Stimulated activated CD8-positive, alpha-beta memory T cell treated with anti-CD3 and anti-CD28 coated beads, Interleukin-4, amount 100 ng/mL, for 1 hour (primary cell): ENCODE results near the gene PPP6R2.
"Not testable (repeated sequence)": the region's sequence is repeated elsewhere in the genome, so short reads cannot be mapped to it uniquely, and the experiment has no call there.

ENCODE experiments used
- DNase-seq, 2 donors: peaks; one replicate each; pipeline ENCODE4 v3.0.0-alpha.2; 2020; ENCODE audit warnings: low read depth in 2 of 2, low spot score in 1 of 2

The PPP6R2 gene

GRCh38 chr22:50399751-50400331 lies 56.7 kb downstream of the PPP6R2 start:
- no peak for DNase-seq

DNA sequence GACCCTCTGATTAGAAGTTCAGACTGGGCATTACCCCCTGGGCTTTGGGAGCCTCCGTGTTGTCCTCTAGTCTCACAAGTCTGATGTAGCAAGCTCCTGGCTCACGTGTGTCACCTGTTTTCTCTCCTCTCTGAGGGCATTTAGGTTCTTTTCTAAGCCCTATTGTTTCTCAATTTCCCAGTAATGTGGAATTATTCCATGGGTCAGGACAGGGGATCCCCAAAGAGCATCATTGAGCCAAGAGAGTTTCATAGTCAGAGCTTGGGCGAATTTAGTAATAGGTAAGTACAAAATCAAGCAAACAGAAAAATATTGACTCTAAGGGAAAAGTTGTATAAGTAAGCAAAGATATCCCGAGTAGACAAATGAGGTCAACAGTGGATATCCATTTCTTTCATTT lies 57.3 kb downstream of the PPP6R2 start:
- DNase-seq: no peak

DNA sequence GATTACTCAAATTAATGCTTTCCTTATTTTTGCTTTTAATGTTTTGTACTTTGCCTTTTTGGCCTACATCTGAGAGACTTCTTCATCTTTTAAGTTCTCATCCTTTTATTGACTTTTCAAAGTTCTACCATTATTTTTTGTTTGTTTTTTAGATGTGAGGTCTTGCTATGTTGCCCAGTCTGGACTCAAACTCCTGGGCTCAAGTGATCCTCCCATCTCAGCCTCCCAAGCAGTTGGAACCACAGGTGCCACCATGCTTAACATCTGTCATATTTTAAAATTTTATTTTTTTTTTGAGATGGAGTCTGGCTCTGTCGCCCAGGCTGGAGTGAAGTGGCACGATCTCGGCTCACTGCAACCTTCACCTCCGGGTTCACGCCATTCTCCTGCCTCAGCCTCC lies 57.8 kb downstream of the PPP6R2 start:
- no peak for DNase-seq

DNA sequence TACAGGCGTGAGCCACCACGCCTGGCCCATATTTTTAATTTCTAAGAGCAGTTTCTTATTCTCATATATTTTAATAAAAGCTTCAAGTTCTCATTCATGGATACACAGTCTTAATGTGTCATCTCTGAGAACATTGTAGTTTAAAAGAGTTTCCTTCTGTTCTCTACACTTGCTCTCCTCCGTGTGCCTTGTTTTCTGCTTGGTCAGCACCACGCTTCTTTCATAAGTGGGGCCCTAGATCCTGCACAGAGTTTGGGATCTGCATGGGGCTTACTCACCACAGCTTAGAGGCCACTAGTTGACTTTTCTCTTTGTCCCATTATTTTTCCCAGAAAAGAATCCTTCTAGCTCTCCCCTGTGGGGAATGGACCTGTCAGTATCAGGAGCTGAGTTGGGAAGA lies 58.8 kb downstream of the PPP6R2 start:
- DNase-seq: no peak

DNA sequence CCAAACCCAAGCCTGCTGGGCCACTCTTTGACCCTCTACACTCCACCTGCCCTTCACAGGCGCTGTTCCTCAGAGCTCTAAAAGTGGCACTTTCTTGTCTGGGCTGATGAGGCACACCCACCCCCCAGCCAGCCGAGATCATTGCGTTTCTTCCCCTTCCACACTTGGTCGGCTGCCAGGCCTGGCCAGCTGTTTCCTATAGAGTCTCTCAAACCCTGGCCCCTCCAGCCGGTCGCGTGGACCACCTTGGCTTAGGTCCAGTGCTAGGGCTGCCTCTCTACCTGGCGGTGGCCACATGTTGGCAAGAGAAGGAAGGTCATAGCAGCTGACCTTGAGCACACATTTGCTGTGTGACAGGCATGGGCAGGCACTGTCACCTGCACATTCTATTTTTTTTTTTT lies 60.6 kb downstream of the PPP6R2 start:
- no peak for DNase-seq

GRCh38 chr22:50406416-50407170 lies 63.5 kb downstream of the PPP6R2 start:
- no peak for DNase-seq

DNA sequence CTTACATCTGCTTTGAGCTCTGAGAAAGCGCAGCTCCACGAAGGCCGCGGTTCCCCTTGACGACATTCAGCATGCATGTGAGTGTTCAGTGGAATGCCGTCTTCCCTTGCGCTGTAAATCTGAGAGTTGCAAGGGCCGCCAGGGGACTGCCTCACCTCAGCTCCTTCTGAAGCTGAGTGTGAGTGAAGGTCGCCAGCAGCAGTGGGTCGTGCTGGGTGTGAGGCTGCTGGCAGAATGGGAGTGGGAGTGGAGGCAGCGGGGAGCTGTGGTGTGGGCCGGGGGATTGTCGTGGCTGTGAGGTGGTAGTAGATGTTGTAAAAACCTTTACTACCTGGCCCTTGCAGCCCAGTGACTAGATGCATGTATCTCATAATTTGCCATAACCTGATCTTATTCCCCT lies 65.2 kb downstream of the PPP6R2 start:
- DNase-seq: no peak

GRCh38 chr22:50408954-50409353 lies 65.8 kb downstream of the PPP6R2 start:
- not testable (repeated sequence) for DNase-seq

DNA sequence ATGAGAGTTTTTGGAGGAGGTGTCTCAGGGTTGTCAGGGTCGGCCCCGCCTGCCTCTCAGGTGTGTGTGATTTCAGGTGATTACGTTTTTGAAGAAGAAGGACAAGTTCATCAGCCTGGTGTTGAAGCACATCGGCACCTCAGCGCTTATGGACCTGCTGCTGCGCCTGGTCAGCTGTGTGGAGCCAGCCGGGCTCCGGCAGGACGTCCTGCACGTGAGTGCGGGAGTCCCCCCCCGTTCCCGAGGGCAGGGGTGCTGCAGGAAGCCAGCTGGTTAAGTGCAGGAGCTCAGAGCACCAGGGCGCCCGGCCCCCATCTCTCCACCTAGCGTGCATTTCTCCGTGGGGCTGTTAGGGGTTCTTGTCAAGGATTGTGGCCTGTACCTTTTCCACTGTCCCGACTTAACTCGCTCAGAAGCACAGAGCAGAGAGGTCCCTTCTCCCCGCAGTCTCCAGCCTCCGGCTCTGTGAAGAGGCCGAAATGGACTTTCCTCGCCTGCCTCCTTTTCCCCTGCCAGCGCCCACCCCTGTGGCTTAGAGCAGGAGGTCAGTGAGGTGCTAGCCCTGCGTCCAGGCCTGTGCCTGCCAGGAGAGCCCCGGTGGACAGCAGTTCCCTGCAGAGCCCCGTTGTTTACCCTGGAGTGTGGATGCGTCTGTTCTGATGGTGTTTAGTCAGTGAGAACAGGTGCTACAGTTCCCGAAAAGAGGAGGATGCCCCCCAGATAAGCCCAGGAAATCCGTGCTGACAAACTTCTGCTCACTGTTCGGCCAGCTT lies 71.5 kb downstream of the PPP6R2 start:
- DNase-seq: no peak

- no peak for DNase-seq
Observed at GRCh38 chr22:50415426-50415825, 72.3 kb downstream of the PPP6R2 start.

- DNase-seq: no peak
Observed at GRCh38 chr22:50416996-50417395, 73.9 kb downstream of the PPP6R2 start.

DNA sequence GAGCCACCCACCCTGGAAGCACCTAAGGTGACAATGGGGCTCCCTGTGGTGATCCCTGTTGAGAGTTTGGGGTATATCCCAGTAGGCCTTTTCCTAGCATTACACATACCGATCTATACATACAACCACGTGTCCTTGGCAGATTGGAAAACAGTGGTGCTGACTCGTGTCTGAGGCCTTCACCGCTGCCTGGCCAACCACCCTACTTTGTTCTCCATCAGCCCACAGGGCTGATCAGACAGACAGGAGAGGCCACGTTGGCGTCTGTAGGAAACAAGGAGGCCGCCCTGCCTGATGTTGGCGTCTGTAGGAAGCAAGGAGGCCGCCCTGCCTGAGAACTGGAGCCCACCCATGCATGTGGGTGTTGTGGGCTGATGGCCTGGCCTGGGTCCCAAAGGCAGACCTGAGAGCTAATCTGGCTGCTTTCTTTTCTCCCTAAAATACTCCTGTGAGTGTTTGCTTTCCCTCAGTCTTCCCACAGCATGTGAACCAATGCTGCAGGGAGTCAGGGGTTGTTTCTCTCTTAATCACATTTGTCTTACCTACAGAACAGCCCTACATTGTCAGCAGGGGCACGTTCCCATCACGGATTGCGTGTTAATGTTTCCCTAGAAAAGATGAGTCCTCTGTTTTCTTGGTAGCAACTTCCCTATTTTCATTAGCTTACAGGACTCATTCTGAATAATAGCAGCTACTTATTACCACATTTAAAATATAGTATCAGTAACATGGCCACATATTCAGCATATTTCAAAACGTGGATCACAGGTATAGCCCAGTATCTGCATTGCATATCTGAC lies 74.5 kb downstream of the PPP6R2 start:
- DNase-seq: no peak

- no peak for DNase-seq
Observed at GRCh38 chr22:50418624-50419023, 75.5 kb downstream of the PPP6R2 start.

DNA sequence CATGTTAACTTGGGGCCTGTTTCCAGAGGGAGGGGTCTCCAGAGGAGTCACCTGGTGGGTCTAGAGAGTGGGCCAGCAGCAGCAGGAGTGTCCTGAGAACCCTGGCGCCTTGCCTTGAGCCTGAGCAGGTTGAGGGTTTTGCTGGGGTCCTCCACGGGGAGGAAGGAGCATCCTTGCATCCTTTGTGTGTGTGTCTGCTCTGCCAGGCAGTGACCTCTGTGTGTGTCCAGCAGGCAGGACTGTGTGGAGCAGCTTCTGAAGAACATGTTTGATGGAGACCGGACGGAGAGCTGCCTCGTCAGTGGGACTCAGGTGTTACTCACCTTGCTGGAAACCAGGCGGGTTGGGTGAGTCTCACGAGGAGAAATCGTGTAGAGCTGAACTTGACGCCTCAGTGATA lies 76.0 kb downstream of the PPP6R2 start:
- DNase-seq: no peak

DNA sequence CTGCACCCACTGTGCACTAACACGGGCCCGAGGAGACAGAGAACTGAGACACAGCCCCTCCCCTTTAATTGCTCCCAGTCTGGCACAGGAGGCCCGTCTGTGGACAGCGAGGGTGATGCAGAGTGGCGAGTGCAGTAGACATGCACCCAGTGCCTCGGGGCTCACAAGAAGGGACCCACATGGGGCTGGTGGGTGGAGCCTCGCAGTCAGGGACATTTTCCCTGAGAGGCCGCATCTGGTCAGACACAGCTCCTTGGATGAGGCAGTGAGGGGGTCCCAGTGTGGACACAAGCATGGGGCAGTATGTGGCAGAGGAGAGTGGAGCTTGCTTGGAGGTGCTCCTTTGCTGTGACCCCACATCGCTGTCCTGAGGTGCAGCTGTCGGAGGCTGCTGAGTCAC lies 76.9 kb downstream of the PPP6R2 start:
- DNase-seq: no peak

- DNase-seq: no peak
Observed at GRCh38 chr22:50420581-50420980, 77.5 kb downstream of the PPP6R2 start.

GRCh38 chr22:50422046-50422445 lies 78.9 kb downstream of the PPP6R2 start:
- no peak for DNase-seq

- DNase-seq: no peak
Observed at GRCh38 chr22:50422961-50423815, 80.1 kb downstream of the PPP6R2 start.

DNA sequence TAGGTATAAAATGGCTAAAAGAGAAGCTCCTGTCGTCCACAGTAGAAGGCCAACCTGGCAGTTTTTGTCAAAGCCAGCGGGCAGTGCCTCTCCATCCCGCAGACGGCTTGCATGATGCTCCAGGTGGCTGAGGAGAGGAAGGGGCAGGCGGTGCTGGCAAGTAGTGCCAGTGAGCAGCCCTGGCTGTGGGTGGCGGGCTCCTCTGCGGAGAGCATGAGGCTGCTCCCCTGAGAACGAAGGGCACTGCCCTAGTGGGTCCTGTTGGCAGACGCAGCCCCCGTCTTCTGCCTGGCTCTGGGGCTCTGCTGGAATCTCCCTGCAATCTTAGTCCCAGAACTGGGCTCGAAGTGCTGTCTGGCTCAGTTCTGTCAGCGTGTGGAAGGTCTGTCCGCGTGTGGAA lies 80.8 kb downstream of the PPP6R2 start:
- DNase-seq: no peak

- DNase-seq: no peak
Observed at GRCh38 chr22:50425179-50425916, 82.2 kb downstream of the PPP6R2 start.
